GM12878 (cell line): ENCODE data around the gene IRF2. TPM values are rescaled to one million over a fixed set of nuclear protein-coding genes. Genes with fewer than 3 reads are reported as not detected.

ENCODE experiments used
- ATAC-seq: fragments of 200-7000 bp; cut with Tn5 transposase; 3 replicates; pipeline ENCODE4 v1.9.1; 2020; ENCODE audit warnings: mild to moderate bottlenecking, moderate library complexity
- BruUV-seq: library from RNA; stranded (reverse); fragments of 400-500 nt; replicated peaks from 2 replicates; lab custom pipeline; 2021; lab: Mats Ljungman, UMichigan
- CTCF ChIA-PET: fragments of 300-600 bp; sonication (Branson Sonifier 250); formaldehyde crosslinking; extraction: SDS; loops from one replicate; lab custom pipeline; 2021; ENCODE audit warnings: inconsistent platforms; lab: Yijun Ruan, JAX
- POLR2A ChIA-PET: fragments of 350-600 bp; formaldehyde crosslinking; extraction: SDS; loops from one replicate; lab custom pipeline; 2021; ENCODE audit warnings: inconsistent platforms; lab: Charles Lee
- RAD21 ChIA-PET: fragments of 300-600 bp; sonication (Branson Sonifier 250); formaldehyde crosslinking; loops from one replicate; lab custom pipeline; 2023; ENCODE audit warnings: antibody characterized with exemption; ENCODE audit not compliant: unreplicated experiment; lab: Charles Lee
- SMC1A ChIA-PET: fragments of 300-600 bp; sonication (Branson Sonifier 250); formaldehyde crosslinking; loops from one replicate; lab custom pipeline; 2023; ENCODE audit not compliant: unreplicated experiment, uncharacterized antibody; lab: Charles Lee
- DNase-seq: peaks from one replicate; pipeline ENCODE4 v3.0.0-alpha.2; 2011; ENCODE audit warnings: low read depth, low spot score
- FAIRE-seq: peaks from 3 replicates; lab custom pipeline; 2011; peaks lifted over from hg19 to GRCh38; lab: Jason Lieb, UNC
- H2AFZ ChIP-seq: 2 replicates; pipeline ENCODE4 v1.6.0; 2011; ENCODE audit warnings: low read depth, low read length, control low read depth; ENCODE audit not compliant: control insufficient read depth
- H3K27ac ChIP-seq: 2 replicates; pipeline ENCODE4 v1.5.1; 2011; ENCODE audit warnings: control low read depth; ENCODE audit not compliant: control insufficient read depth, insufficient read depth
- H3K27me3 ChIP-seq, 2 experiments: replicated peaks in 1 of 2; 2 replicates each; pipeline versions ENCODE4 v1.6.0 to v1.6.1; 2011; ENCODE audit warnings: low read length in 1 of 2; ENCODE audit not compliant: control insufficient read depth in 2 of 2, insufficient read depth in 2 of 2
- H3K36me3 ChIP-seq, 2 experiments: 2 replicates each; pipeline ENCODE4 v1.5.1; 2011; ENCODE audit warnings: low read length in 1 of 2; ENCODE audit not compliant: control insufficient read depth in 2 of 2, insufficient read depth in 2 of 2
- H3K4me1 ChIP-seq: 2 replicates; pipeline ENCODE4 v1.6.1; 2011; ENCODE audit warnings: mild to moderate bottlenecking, low read length, moderate library complexity, mixed read lengths; ENCODE audit not compliant: control insufficient read depth, insufficient read depth
- H3K4me2 ChIP-seq: 2 replicates; pipeline ENCODE4 v1.6.0; 2011; ENCODE audit warnings: control low read depth; ENCODE audit not compliant: control insufficient read depth, insufficient read depth
- H3K4me3 ChIP-seq: fragments of 200-600 bp; sonication (generic); 2 replicates; pipeline ENCODE4 v1.5.1; 2016
- H3K79me2 ChIP-seq: 2 replicates; pipeline ENCODE4 v1.6.0; 2011; ENCODE audit warnings: low read length; ENCODE audit not compliant: control insufficient read depth, insufficient read depth
- H3K9ac ChIP-seq: 2 replicates; pipeline ENCODE4 v1.8.0; 2011; ENCODE audit warnings: low read length, control low read depth, mixed read lengths; ENCODE audit not compliant: control insufficient read depth, insufficient read depth
- H3K9me3 ChIP-seq: replicated peaks from 3 replicates; pipeline ENCODE4 v1.5.1; 2011; ENCODE audit warnings: mild to moderate bottlenecking, low read length; ENCODE audit not compliant: control insufficient read depth, insufficient read depth
- H4K20me1 ChIP-seq: 2 replicates; pipeline ENCODE4 v1.6.0; 2011; ENCODE audit not compliant: control insufficient read depth, insufficient read depth
- GABPA ChIP-seq: IDR thresholded peaks from 2 replicates; pipeline ENCODE4 v1.6.1; 2014; ENCODE audit warnings: antibody characterized with exemption, low read depth, mild to moderate bottlenecking, inconsistent platforms
- MTA2 ChIP-seq: fragments of 450-650 bp; IDR thresholded peaks from 2 replicates; pipeline ENCODE4 v1.6.1; 2016; ENCODE audit warnings: low read depth, mild to moderate bottlenecking, moderate library complexity
- SREBF2 ChIP-seq: IDR thresholded peaks from 2 replicates; pipeline ENCODE4 v1.6.1; 2012; ENCODE audit warnings: mild to moderate bottlenecking, low read length
- ZZZ3 ChIP-seq: IDR thresholded peaks from 2 replicates; pipeline ENCODE4 v1.6.1; 2011; ENCODE audit warnings: low read depth; ENCODE audit not compliant: control insufficient read depth, insufficient read length
- WGBS: methylation state at CpG from one replicate; pipeline ENCODE4 v1.1.6; 2016; ENCODE audit warnings: low lambda C conversion rate; ENCODE audit not compliant: insufficient replicate concordance, insufficient coverage; ENCODE audit errors: missing lambda C conversion rate; 5-methylcytosine and 5-hydroxymethylcytosine counted together
- in situ Hi-C: fragments of 300-500 bp; cut with MboI; formaldehyde crosslinking; loops from 9 replicates; pipeline ENCODE4 v1.14.3; 2018; ENCODE audit warnings: mixed read lengths
- intact Hi-C: fragments of 100-400 bp; cut with micrococcal nuclease; formaldehyde crosslinking; loops from one replicate; pipeline ENCODE4 v1.14.2; 2022; ENCODE audit not compliant: unreplicated experiment
- polyA plus RNA-seq, 11 experiments: library from polyadenylated mRNA; depleted of rRNA in 4 of 11; unstranded in 6 of 11; stranded (reverse) in 5 of 11; fragments of >200 nt; fragmentation: Nextera tagmentation in 4 of 11; fragmentation: Illumina TruSeq in 1 of 11; extraction: Ambion mirVana in 4 of 11; extraction: Trizol in 1 of 11; gene quantifications; 1 replicate in 1 of 11; 2 replicates in 10 of 11; pipeline versions ENCODE4 v1.2.1 to v1.2.3, GENCODE V29; 2011 to 2016; ENCODE audit warnings: inconsistent platforms in 2 of 11, missing spikeins in 2 of 11, low read depth in 1 of 11
- total RNA-seq, 4 experiments: library from RNA; depleted of rRNA in 3 of 4; stranded (reverse); fragments of >200 nt in 3 of 4; fragmentation: Illumina TruSeq in 1 of 4; extraction: Trizol in 1 of 4; gene quantifications; 2 replicates each; pipeline versions ENCODE4 v1.2.1 to v1.2.3, GENCODE V29; 2013 to 2021

The IRF2 gene
- total and polyA plus RNA-seq, 10 of the 15 experiments (the other 5 are each of a cell fraction or from before 2014, with no cell fraction given): 45.1 to 99.3 (median 58.9) TPM

GRCh38 chr4:184397516-184398163 is 76.7 kb downstream of the IRF2 start:
- H3K27ac ChIP-seq: no peak overlapping the region; the same call in 1 of the 2 replicates
- ATAC-seq: no peak
- H3K4me3 ChIP-seq: no peak overlapping the region
- H3K9me3 ChIP-seq: no peaks in the 10 kb centered on the region; the same call in 2 of the 3 replicates
- H4K20me1 ChIP-seq: no peaks in the 10 kb centered on the region
- no TSS peak for BruUV-seq
- no peak overlapping the region for H3K9ac ChIP-seq
- intact Hi-C loops: loop anchor here (5.0 kb wide), 5 partner anchors 75 to 140 kb away; partner anchors contain the start of gene IRF2
- SMC1A ChIA-PET: interaction anchor here (1.0 to 2.4 kb wide), 2 partner anchors 16 to 39 kb away, joined by 4 to 15 read pairs; no protein-coding TSS in a partner anchor
- TF ChIP-seq ZZZ3 (no peak), MTA2 (no peak), GABPA (no peak), SREBF2 (no peak)
- H3K4me1 ChIP-seq: peaks cover 29% of the 10 kb centered on the region
- no peaks in the 10 kb centered on the region for H3K27me3 ChIP-seq
- no peak for DNase-seq
- CTCF ChIA-PET: interaction anchor here (0.9 kb wide), 1 partner anchor 23 kb away, joined by 3 read pairs; no protein-coding TSS in a partner anchor
- no peak overlapping the region; the same call in none of the 2 replicates for H3K4me2 ChIP-seq
- POLR2A ChIA-PET: interaction anchor here (1.0 kb wide), 1 partner anchor 51 kb away, joined by 3 read pairs; no protein-coding TSS in a partner anchor
- in situ Hi-C loops: no loop called here
- 97% methylated on average over 6 of the region's 6 CpGs for WGBS
- H3K79me2 ChIP-seq: peaks cover 5% of the 10 kb centered on the region
- H3K36me3 ChIP-seq: peaks cover 6 to 41% of the 10 kb centered on the region in 2 experiments
- RAD21 ChIA-PET: no interaction called here
- FAIRE-seq: no peak
- no peak overlapping the region for H2AFZ ChIP-seq
